Lung (tissue), 12 donors: Measurements from ENCODE around the gene NDST3. TPM values are rescaled to one million over a fixed set of nuclear protein-coding genes. Genes with fewer than 3 reads are reported as not detected.

Source experiments
- ATAC-seq: fragments of 200-7000 bp; cut with Tn5 transposase; one replicate; pipeline ENCODE4 v1.9.1; 2020; ENCODE audit warnings: moderate number of reproducible peaks; ENCODE audit not compliant: insufficient read depth, low FRiP score
- DNase-seq, 3 donors: peaks; one replicate each; pipeline ENCODE4 v3.0.0-alpha.2; 2013 to 2017
- H3K27ac ChIP-seq, 2 donors: one replicate each; pipeline ENCODE4 v1.5.1; 2013; ENCODE audit warnings: mild to moderate bottlenecking in 2 of 2, moderate library complexity in 2 of 2, control low read depth in 1 of 2, inconsistent platforms in 1 of 2, low read depth in 1 of 2, low read length in 1 of 2
- H3K27me3 ChIP-seq, 3 donors: one replicate each; pipeline ENCODE4 v1.5.1; 2013; ENCODE audit warnings: low read length in 2 of 3; ENCODE audit not compliant: control insufficient read depth in 3 of 3, insufficient read depth in 3 of 3
- H3K36me3 ChIP-seq, 4 donors: one replicate each; pipeline ENCODE4 v1.5.1; 2013; ENCODE audit warnings: low read length in 4 of 4, mild to moderate bottlenecking in 1 of 4, moderate library complexity in 1 of 4; ENCODE audit not compliant: control insufficient read depth in 4 of 4, insufficient read depth in 4 of 4
- H3K4me1 ChIP-seq, 5 donors: one replicate each; pipeline ENCODE4 v1.5.1; 2013; ENCODE audit warnings: low read length in 5 of 5, mild to moderate bottlenecking in 2 of 5, moderate library complexity in 1 of 5; ENCODE audit not compliant: control insufficient read depth in 5 of 5, insufficient read depth in 5 of 5
- H3K4me3 ChIP-seq: one replicate; pipeline ENCODE4 v1.5.1; 2013; ENCODE audit warnings: mild to moderate bottlenecking, control low read depth, moderate library complexity
- H3K9ac ChIP-seq, 2 donors: one replicate each; pipeline ENCODE4 v1.5.1; 2013; ENCODE audit warnings: low read length in 2 of 2, control low read depth in 1 of 2; ENCODE audit not compliant: insufficient read depth in 1 of 2
- H3K9me3 ChIP-seq, 4 donors: one replicate each; pipeline ENCODE4 v1.5.1; 2013; ENCODE audit warnings: low read length in 3 of 4, mild to moderate bottlenecking in 1 of 4, moderate library complexity in 1 of 4; ENCODE audit not compliant: control insufficient read depth in 4 of 4, insufficient read depth in 3 of 4
- WGBS, 2 donors: extraction: QIAGEN DNeasy Blood & Tissue Kit; methylation state at CpG; one replicate each; pipeline ENCODE4 v1.1.7; 2013; 5-methylcytosine and 5-hydroxymethylcytosine counted together
- polyA plus RNA-seq, 2 donors: library from polyadenylated mRNA; stranded (reverse); fragments of 200-250 nt; gene quantifications; one replicate each; pipeline ENCODE4 v1.2.1, GENCODE V29; 2013
- total RNA-seq, 2 donors: library from RNA; depleted of rRNA in 1 of 2; stranded (reverse); fragments of >200 nt in 1 of 2; gene quantifications; one replicate each; pipeline ENCODE4 v1.2.1, GENCODE V29; 2014 to 2021
- TF ChIP-seq, protein P1 (sequence below): IDR thresholded peaks from 2 replicates; pipeline ENCODE4 v1.5.1; 2012; ENCODE audit warnings: mild to moderate bottlenecking; ENCODE audit errors: control extremely low read depth, extremely low read depth
- donor health status: control.
- donor health status: control.
- donor health status: Bipolar disorder and iron deficiency.
- donor health status: healthy.
- donor health status: DM: yes; HTN: yes; CAD: no.

Gene NDST3
- total and polyA plus RNA-seq, 4 donors, result 0.02 to 0.74 (median 0.02) TPM; not detected in 1

DNA sequence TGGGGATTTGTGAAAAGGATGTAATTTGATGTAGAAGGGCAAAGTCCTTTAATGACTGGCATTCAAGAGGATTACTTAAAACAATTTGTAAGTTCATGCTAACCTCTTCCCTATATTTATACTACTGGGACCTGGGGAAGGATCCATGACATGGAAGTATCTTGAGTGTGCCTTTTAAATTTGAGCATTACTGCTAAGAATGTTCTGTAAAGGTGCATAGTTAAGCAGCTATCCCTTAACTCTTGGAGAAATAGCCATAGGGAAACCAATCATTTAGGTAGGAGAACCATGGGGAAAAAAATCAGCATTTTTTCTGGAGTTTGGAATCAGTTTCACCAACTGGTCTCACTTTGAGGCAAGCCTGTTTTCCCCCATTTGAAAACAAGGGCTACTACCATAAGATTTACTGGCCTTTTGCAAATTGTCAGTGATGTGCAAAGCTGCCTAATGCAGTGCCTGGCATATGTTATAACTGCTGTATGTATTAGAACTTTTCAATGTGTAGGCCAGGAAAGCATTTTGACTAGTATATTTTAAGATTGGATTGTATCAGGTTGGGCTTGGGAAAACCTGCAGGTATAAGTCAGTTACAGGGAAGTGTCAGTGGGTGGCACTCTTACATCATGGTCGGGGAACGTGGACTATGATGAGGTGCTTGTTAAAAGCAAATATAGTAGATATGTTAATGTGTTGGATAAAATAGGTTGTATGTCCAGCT lies 246.4 kb downstream of the NDST3 start:
- Histone ChIP-seq H3K36me3 (peaks cover 3 to 15% (median 7%) of the 10 kb centered on the region in 4 donors), H3K4me1 (peaks cover 0 to 30% (median 11%) of the 10 kb centered on the region in 5 donors), H3K27ac (no peak overlapping the region), H3K4me3 (no peak overlapping the region), H3K9ac (peak overlapping the region in 1 of 2 donors; percentile 86), H3K9me3 (no peaks in the 10 kb centered on the region), H3K27me3 (no peaks in the 10 kb centered on the region)
- peak; percentile 67 to 86 (median 75) for DNase-seq
- WGBS, 2 donors, result 8 to 12% methylated on average over 2 of the region's 2 CpGs
- TF ChIP-seq, protein P1, sequence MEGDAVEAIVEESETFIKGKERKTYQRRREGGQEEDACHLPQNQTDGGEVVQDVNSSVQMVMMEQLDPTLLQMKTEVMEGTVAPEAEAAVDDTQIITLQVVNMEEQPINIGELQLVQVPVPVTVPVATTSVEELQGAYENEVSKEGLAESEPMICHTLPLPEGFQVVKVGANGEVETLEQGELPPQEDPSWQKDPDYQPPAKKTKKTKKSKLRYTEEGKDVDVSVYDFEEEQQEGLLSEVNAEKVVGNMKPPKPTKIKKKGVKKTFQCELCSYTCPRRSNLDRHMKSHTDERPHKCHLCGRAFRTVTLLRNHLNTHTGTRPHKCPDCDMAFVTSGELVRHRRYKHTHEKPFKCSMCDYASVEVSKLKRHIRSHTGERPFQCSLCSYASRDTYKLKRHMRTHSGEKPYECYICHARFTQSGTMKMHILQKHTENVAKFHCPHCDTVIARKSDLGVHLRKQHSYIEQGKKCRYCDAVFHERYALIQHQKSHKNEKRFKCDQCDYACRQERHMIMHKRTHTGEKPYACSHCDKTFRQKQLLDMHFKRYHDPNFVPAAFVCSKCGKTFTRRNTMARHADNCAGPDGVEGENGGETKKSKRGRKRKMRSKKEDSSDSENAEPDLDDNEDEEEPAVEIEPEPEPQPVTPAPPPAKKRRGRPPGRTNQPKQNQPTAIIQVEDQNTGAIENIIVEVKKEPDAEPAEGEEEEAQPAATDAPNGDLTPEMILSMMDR, result peak; percentile 29
- ATAC-seq, result no peak

DNA sequence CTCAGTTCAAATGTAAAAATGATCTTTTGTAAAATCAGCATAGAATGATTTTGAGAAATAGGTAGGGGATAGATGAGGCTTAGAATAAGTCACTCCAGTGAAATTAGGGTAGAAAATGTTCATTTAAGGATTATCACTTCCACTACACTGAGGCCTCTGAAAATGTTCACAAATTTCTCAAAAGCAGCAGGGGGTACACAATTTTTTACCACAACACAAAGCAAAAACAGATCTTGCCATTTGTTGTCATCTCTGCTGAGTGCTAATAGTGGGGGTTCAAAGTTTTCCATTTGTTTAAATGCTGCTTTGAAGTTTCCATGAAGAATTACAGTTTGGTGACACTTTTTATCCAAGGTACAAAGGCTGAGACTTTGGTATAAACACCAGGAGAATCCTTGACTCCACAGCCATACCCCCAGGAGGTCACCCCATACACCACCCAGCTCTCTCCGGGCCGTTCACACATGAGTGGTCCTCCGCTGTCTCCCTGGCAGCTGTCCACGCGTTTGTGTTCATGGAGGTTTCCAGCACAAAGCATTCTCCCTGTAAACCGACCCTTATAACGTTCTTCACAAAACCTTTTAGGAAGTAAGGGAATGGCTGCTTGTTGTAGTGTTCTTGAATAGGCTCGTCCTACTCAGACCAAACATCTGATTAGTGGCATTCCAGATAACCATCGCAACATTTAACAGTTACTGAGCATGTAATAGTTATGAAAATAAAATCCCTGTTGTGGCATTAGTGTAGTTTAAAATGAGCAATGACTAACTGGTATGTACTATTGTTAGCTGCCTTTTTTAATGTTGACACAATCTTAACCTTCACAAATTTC lies 247.5 kb downstream of the NDST3 start:
- H3K9ac ChIP-seq, result peak overlapping the region in 1 of 2 donors; percentile 57
- TF ChIP-seq, protein P1, result no peak
- H3K9me3 ChIP-seq, result no peaks in the 10 kb centered on the region
- peaks cover 0 to 30% (median 11%) of the 10 kb centered on the region in 5 donors for H3K4me1 ChIP-seq
- ATAC-seq (no peak), DNase-seq (peak; percentile 39 to 62 (median 59))
- H3K4me3 ChIP-seq, result no peak overlapping the region
- H3K36me3 ChIP-seq, result peaks cover 3 to 15% (median 7%) of the 10 kb centered on the region in 4 donors
- peak overlapping the region in 1 of 2 donors; percentile 53 for H3K27ac ChIP-seq
- H3K27me3 ChIP-seq, result no peaks in the 10 kb centered on the region
- WGBS, 2 donors, result 58 to 61% methylated on average over 9 of the region's 9 CpGs

DNA sequence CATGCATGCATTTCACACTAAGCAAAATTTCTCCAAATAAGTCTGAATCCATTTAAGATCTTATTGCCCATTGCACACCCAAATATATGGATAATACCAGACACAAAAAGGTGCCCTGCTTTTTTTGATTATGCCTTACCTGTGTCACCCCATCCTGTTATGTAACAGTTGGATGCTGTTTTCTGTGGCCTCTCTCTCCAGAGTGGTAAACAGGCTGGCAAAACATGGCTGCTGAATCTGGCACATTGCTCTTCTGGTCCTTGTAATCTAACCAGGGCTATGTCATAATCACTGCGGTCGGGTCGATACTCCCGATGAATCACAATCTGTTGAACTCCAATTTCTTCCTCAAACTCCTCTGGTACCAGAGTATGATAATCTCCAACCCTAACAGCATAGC lies 248.4 kb downstream of the NDST3 start:
- Histone ChIP-seq H3K27ac (no peak overlapping the region), H3K36me3 (peaks cover 3 to 15% (median 7%) of the 10 kb centered on the region in 4 donors), H3K9ac (no peak overlapping the region), H3K4me1 (peaks cover 0 to 33% (median 11%) of the 10 kb centered on the region in 5 donors), H3K9me3 (no peaks in the 10 kb centered on the region), H3K27me3 (no peaks in the 10 kb centered on the region), H3K4me3 (no peak overlapping the region)
- ATAC-seq (no peak), DNase-seq (no peak)
- TF ChIP-seq, protein P1, result no peak
- WGBS, 2 donors, result 34 to 36% methylated on average over 4 of the region's 4 CpGs
